ENCODE data around the gene ELMO1.

Gene ELMO1

GRCh38 chr7:37145682-37146081 is 303.0 kb downstream of the ELMO1 start:
- Histone ChIP-seq H3K27me3 (ENCODE audit: control insufficient read depth, low read length) (no peaks in the 10 kb centered on the region), H3K36me3 (ENCODE audit: control insufficient read depth, low read length) (no peaks in the 10 kb centered on the region), H3K4me2 (ENCODE audit: low read length) (no peak overlapping the region), H3K9me3 (ENCODE audit: control insufficient read depth, insufficient read depth, low read length) (no peaks in the 10 kb centered on the region), H4K20me1 (ENCODE audit: control insufficient read depth, insufficient read depth, low read depth, low read length) (0 out of 2 replicates have a peak, but pooled peaks cover 3% of the 10 kb centered on the region), H3K79me2 (ENCODE audit: control insufficient read depth, low read length) (no peaks in the 10 kb centered on the region), H3K4me1 (ENCODE audit: control insufficient read depth, low read length) (no peaks in the 10 kb centered on the region), H3K27ac (ENCODE audit: low read depth, low read length) (no peak overlapping the region), H3K9me2 (replicated peaks; ENCODE audit: control insufficient read depth, low read length) (no peaks in the 10 kb centered on the region), H3F3A (ENCODE audit: control insufficient read depth, insufficient read depth) (no peaks in the 10 kb centered on the region), H3K4me3 (ENCODE audit: low read length) (no peak overlapping the region)
- no peak for TF ChIP-seq EZH2phosphoT487 (IDR thresholded peaks at IDR 0.05; ENCODE audit: borderline replicate concordance, low read length)
- TF ChIP-seq CTCF (IDR thresholded peaks at IDR 0.05; ENCODE audit: low read depth, low read length, poor library complexity, severe bottlenecking) = no peak

GRCh38 chr7:37144423-37144822 is 304.2 kb downstream of the ELMO1 start:
- Histone ChIP-seq H3F3A (ENCODE audit: control insufficient read depth, insufficient read depth) (no peaks in the 10 kb centered on the region), H3K4me2 (ENCODE audit: low read length) (no peak overlapping the region), H3K79me2 (ENCODE audit: control insufficient read depth, low read length) (no peaks in the 10 kb centered on the region), H3K27me3 (ENCODE audit: control insufficient read depth, low read length) (no peaks in the 10 kb centered on the region), H3K9me3 (ENCODE audit: control insufficient read depth, insufficient read depth, low read length) (0 out of 2 replicates have a peak, but pooled peaks cover 2% of the 10 kb centered on the region), H3K27ac (ENCODE audit: low read depth, low read length) (no peak overlapping the region), H3K4me1 (ENCODE audit: control insufficient read depth, low read length) (no peaks in the 10 kb centered on the region), H3K36me3 (ENCODE audit: control insufficient read depth, low read length) (no peaks in the 10 kb centered on the region), H4K20me1 (ENCODE audit: control insufficient read depth, insufficient read depth, low read depth, low read length) (0 out of 2 replicates have a peak, but pooled peaks cover 3% of the 10 kb centered on the region), H3K4me3 (ENCODE audit: low read length) (no peak overlapping the region), H3K9me2 (replicated peaks; ENCODE audit: control insufficient read depth, low read length) (no peaks in the 10 kb centered on the region)
- TF ChIP-seq EZH2phosphoT487 (IDR thresholded peaks at IDR 0.05; ENCODE audit: borderline replicate concordance, low read length) (no peak), CTCF (IDR thresholded peaks at IDR 0.05; ENCODE audit: low read depth, low read length, poor library complexity, severe bottlenecking) (no peak)

- no peak overlapping the region for H3K27ac ChIP-seq (ENCODE audit: low read depth, low read length)
- H3K27me3 ChIP-seq (ENCODE audit: control insufficient read depth, low read length) = no peaks in the 10 kb centered on the region
- no peaks in the 10 kb centered on the region for H3F3A ChIP-seq (ENCODE audit: control insufficient read depth, insufficient read depth)
- no peaks in the 10 kb centered on the region for H3K36me3 ChIP-seq (ENCODE audit: control insufficient read depth, low read length)
- no peak overlapping the region for H3K4me3 ChIP-seq (ENCODE audit: low read length)
- H3K4me2 ChIP-seq (ENCODE audit: low read length) = no peak overlapping the region
- no peaks in the 10 kb centered on the region for H3K79me2 ChIP-seq (ENCODE audit: control insufficient read depth, low read length)
- H3K9me2 ChIP-seq (replicated peaks; ENCODE audit: control insufficient read depth, low read length) = no peaks in the 10 kb centered on the region
- no peaks in the 10 kb centered on the region for H3K4me1 ChIP-seq (ENCODE audit: control insufficient read depth, low read length)
- no peak for TF ChIP-seq EZH2phosphoT487 (IDR thresholded peaks at IDR 0.05; ENCODE audit: borderline replicate concordance, low read length)
- TF ChIP-seq CTCF (IDR thresholded peaks at IDR 0.05; ENCODE audit: low read depth, low read length, poor library complexity, severe bottlenecking) = no peak
- H3K9me3 ChIP-seq (ENCODE audit: control insufficient read depth, insufficient read depth, low read length) = 0 out of 2 replicates have a peak, but pooled peaks cover 2% of the 10 kb centered on the region
- 0 out of 2 replicates have a peak, but pooled peaks cover 3% of the 10 kb centered on the region for H4K20me1 ChIP-seq (ENCODE audit: control insufficient read depth, insufficient read depth, low read depth, low read length)
These were observed 305.7 kb downstream of the ELMO1 start for GRCh38 chr7:37142958-37143357.
